GM13977 (cell line): Measurements from ENCODE around the gene SPOCD1.

Source experiments
- DNase-seq: peaks from one replicate; pipeline ENCODE4 v3.0.0; 2012; ENCODE audit warnings: low spot score
- in situ Hi-C: fragments of 300-500 bp; cut with MboI; formaldehyde crosslinking; loops from one replicate; pipeline ENCODE4 v1.12.0; 2022; ENCODE audit warnings: low sequenced_read_pairs, low pct_unique_long_range_greater_than_20kb, mixed read lengths, inconsistent platforms; ENCODE audit not compliant: unreplicated experiment
- TF ChIP-seq, protein P1 (sequence below): IDR thresholded peaks from 2 replicates; pipeline ENCODE4 v1.5.1; 2012; ENCODE audit warnings: mild to moderate bottlenecking, control low read depth; ENCODE audit not compliant: insufficient read depth; ENCODE audit errors: extremely low read depth, missing control alignments

SPOCD1 gene

DNA sequence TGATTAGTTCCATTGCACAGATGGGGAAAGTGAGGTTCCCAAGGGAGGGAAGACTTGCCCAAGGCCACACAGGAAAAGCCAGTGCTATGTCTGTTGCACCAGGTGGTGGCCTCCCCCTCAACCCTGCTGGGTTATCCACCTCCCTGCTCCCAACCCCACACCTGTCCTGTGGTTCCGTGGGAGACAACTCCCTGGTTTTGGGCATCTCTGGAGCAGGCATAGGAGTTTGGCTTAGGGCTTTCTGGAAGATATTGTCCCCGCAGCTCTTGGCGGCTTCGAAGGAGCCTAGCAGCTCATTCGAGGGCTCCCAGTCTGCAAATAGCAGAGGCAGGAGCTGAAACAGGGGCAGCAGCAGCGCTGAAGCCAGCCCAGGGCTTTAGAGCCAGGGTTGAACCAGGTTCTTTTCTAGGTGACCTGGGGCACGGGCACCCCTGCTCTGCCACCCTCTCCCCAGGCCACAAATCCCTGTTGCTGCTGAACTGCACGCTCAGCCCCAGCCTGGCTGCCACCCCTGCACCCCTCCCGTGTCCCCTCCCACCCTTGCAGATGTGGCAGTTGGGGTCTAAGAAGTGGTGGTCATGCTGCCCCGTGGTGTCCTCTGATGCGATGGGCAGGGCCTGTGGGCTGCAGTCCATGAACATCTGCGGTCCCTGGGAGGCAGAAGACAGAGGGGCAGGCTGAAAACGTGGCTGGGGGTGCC lies 22.1 kb downstream of the SPOCD1 start:
- in situ Hi-C loops = no loop called here
- TF ChIP-seq, protein P1, sequence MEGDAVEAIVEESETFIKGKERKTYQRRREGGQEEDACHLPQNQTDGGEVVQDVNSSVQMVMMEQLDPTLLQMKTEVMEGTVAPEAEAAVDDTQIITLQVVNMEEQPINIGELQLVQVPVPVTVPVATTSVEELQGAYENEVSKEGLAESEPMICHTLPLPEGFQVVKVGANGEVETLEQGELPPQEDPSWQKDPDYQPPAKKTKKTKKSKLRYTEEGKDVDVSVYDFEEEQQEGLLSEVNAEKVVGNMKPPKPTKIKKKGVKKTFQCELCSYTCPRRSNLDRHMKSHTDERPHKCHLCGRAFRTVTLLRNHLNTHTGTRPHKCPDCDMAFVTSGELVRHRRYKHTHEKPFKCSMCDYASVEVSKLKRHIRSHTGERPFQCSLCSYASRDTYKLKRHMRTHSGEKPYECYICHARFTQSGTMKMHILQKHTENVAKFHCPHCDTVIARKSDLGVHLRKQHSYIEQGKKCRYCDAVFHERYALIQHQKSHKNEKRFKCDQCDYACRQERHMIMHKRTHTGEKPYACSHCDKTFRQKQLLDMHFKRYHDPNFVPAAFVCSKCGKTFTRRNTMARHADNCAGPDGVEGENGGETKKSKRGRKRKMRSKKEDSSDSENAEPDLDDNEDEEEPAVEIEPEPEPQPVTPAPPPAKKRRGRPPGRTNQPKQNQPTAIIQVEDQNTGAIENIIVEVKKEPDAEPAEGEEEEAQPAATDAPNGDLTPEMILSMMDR = no peak
- no peak for DNase-seq

GRCh38 chr1:31793086-31793485 lies 22.7 kb downstream of the SPOCD1 start:
- TF ChIP-seq, protein P1 = no peak
- no peak for DNase-seq
- in situ Hi-C loops = no loop called here

DNA sequence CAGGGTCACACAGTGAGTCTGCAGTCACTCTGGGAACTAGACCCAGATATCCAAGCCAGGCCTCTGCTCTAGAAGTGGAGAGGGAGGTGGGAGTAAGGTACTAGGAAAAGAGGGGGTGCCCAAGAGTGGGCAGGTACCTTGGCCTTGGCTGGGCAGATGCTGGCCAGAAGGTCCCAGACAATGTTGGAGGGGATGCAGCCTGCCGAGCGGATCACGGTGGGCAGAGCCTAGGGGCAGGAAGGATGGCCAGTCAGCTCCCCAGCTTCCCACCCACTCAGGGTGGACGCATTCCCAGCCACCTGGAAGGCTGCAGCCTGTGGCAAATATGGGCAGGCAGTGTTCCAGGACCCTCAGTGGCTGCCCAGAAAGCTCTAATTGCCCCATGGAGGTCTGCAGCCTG lies 23.3 kb downstream of the SPOCD1 start:
- TF ChIP-seq, protein P1 = no peak
- in situ Hi-C loops = no loop called here
- DNase-seq = no peak

DNA sequence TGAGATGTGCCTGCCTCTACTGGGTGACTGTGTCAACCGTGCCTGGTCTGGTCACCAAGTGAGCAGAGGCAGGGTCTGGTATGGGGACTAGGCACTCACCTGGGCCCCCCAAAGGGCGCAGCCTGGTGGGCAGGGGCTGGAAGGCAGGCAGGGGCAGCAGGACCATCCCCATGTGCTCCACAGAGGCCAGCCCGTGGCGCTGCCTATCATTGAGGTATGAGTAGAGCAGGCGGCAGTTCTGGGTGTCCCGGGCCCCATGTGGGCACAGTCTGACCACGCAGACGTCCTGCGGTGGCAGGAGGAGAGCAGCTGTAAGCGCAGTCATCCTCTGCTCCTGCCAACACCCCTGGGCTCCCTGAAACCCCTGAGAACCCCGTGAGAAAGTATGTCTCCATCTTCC lies 23.7 kb downstream of the SPOCD1 start:
- no peak for DNase-seq
- in situ Hi-C loops = no loop called here
- TF ChIP-seq, protein P1 = no peak

- in situ Hi-C loops = no loop called here
- TF ChIP-seq, protein P1 = no peak
- DNase-seq = no peak
Observed at GRCh38 chr1:31791131-31791858, 24.5 kb downstream of the SPOCD1 start.

GRCh38 chr1:31790641-31791091 lies 25.2 kb downstream of the SPOCD1 start:
- DNase-seq = no peak
- TF ChIP-seq, protein P1 = no peak
- in situ Hi-C loops = no loop called here
